IgD-negative memory B cell (primary cell): ENCODE data around the gene MUC6. TPM values are rescaled to one million over a fixed set of nuclear protein-coding genes. Genes with fewer than 3 reads are reported as not detected.
A peak's percentile ranks its signal among the peaks of the same experiment; 100 is the strongest.
"Not testable (repeated sequence)": the region's sequence is repeated elsewhere in the genome, so short reads cannot be mapped to it uniquely, and the experiment has no call there.

Experiments used
- H3K27ac Mint-ChIP-seq, 3 donors: one replicate each; pipeline ENCODE4 v1.8.0; 2020 to 2022; ENCODE audit warnings: mild to moderate bottlenecking in 3 of 3, mixed read lengths in 3 of 3, moderate library complexity in 1 of 3
- H3K27me3 Mint-ChIP-seq: one replicate; pipeline ENCODE4 v1.8.0; 2021; ENCODE audit warnings: mixed read lengths
- H3K36me3 Mint-ChIP-seq: one replicate; pipeline ENCODE4 v1.8.0; 2020; ENCODE audit warnings: mild to moderate bottlenecking, mixed read lengths
- H3K4me1 Mint-ChIP-seq, 3 donors: one replicate each; pipeline ENCODE4 v1.8.0; 2020 to 2022; ENCODE audit warnings: mixed read lengths in 3 of 3, mild to moderate bottlenecking in 1 of 3
- H3K4me3 Mint-ChIP-seq, 4 donors: one replicate each; pipeline ENCODE4 v1.8.0; 2020 to 2022; ENCODE audit warnings: mild to moderate bottlenecking in 4 of 4, mixed read lengths in 4 of 4, moderate library complexity in 3 of 4
- H3K9me3 Mint-ChIP-seq, 3 donors: one replicate each; pipeline ENCODE4 v1.8.0; 2020 to 2021; ENCODE audit warnings: mixed read lengths in 3 of 3, mild to moderate bottlenecking in 1 of 3
- polyA plus RNA-seq: library from polyadenylated mRNA; unstranded; fragments of 300-500 nt; fragmentation: Illumina TruSeq; gene quantifications from one replicate; pipeline ENCODE4 v1.2.3, GENCODE V29; 2021

Gene MUC6
- polyA plus RNA-seq, 1 donor from 2014 or later, result not detected

DNA sequence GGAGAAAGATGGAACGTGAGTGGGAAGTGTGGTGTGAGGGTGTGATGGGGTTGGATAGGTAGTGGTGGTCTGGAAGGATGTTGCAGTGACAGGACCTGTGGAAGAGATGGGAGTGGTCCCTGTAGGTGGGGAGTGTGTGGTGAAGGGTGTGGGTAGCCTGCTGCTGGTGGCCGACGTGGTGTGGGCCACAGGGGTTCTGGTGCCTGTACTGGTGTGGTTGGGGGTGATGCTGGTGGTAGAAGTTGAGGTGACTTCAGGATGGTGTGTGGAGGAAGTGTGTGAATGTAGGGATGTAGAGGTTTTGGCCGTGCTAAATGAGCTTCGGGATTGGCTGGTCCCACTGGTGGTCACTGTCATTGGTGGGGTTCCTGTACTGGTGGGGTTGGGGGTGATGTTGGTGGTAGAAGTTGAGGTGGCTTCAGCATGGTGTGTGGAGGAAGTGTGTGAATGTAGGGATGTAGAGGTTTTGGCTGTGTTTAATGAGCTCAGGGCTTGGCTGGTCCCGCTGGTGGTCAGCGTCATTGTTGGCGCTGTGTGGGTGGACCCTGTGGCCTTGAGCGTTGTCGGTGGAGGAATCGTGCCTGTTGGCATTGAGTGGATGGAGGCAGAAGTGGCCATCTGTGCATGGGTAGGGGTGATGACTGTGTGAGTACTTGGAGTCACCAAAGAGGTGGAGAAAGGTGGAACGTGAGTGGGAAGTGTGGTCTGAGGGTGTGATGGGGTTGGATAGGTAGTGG lies 19.1 kb downstream of the MUC6 start:
- no peaks in the 10 kb centered on the region for H3K27me3 Mint-ChIP-seq
- H3K4me1 Mint-ChIP-seq, result peaks cover 0 to 8% (median 2%) of the 10 kb centered on the region in 3 donors
- H3K27ac Mint-ChIP-seq, result no peak overlapping the region
- H3K36me3 Mint-ChIP-seq, result no peaks in the 10 kb centered on the region
- no peaks in the 10 kb centered on the region for H3K9me3 Mint-ChIP-seq
- no peak overlapping the region for H3K4me3 Mint-ChIP-seq

- not testable (repeated sequence) for H3K27me3 Mint-ChIP-seq, H3K9me3 Mint-ChIP-seq, H3K4me1 Mint-ChIP-seq, H3K4me3 Mint-ChIP-seq, H3K36me3 Mint-ChIP-seq
- H3K27ac Mint-ChIP-seq, result peak overlapping the region in 1 of 3 donors; percentile 0
Observed at GRCh38 chr11:1016610-1017126, 19.9 kb downstream of the MUC6 start.

DNA sequence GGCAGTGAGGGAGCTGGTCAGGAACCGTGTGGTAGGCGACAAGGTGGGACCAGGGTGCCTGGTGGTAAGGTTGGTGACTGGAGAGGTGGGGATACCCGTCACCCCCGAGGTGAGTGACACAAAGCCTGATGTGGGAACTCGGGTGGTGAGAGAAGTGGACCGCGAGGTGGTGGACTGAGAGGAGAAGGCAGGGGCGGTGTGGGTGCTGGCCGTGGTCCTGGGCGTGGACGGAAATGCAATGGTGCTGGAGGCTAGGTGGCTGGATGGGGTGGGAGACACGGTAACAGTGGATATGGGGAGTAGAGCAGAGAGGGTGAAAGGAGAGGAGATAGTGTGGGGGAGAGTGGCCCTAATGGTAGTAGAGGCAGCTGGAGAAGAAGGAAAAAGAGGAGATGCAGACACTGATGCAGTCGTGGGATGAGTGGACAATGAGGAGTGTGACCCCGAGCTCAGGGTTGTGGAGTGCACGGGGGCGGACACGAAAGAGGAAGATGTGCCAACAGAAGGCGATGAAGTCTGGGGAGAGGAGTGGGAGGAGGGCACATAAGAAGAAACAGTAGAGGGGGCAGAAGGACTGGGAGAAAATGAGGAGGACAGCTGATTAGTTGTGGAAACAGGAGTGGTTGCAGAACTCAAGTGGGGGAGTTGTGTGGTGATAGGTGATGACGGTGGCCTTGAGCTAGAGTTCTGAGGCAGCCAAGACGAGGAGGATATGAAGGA lies 20.5 kb downstream of the MUC6 start:
- no peak overlapping the region for H3K27ac Mint-ChIP-seq
- no peaks in the 10 kb centered on the region for H3K27me3 Mint-ChIP-seq
- no peaks in the 10 kb centered on the region for H3K9me3 Mint-ChIP-seq
- H3K4me3 Mint-ChIP-seq, result no peak overlapping the region
- peaks cover 2% of the 10 kb centered on the region for H3K36me3 Mint-ChIP-seq
- peaks cover 0 to 8% (median 2%) of the 10 kb centered on the region in 3 donors for H3K4me1 Mint-ChIP-seq

- no peaks in the 10 kb centered on the region for H3K27me3 Mint-ChIP-seq
- H3K4me3 Mint-ChIP-seq, result no peak overlapping the region
- H3K27ac Mint-ChIP-seq, result no peak overlapping the region
- no peaks in the 10 kb centered on the region for H3K9me3 Mint-ChIP-seq
- H3K4me1 Mint-ChIP-seq, result peaks cover 0 to 8% (median 4%) of the 10 kb centered on the region in 3 donors
- peaks cover 5% of the 10 kb centered on the region for H3K36me3 Mint-ChIP-seq
Observed at GRCh38 chr11:1015064-1015463, 21.5 kb downstream of the MUC6 start.

- H3K4me3 Mint-ChIP-seq, result no peak overlapping the region
- H3K4me1 Mint-ChIP-seq, result peaks cover 0 to 8% (median 4%) of the 10 kb centered on the region in 3 donors
- H3K27ac Mint-ChIP-seq, result no peak overlapping the region
- peaks cover 5% of the 10 kb centered on the region for H3K36me3 Mint-ChIP-seq
- no peaks in the 10 kb centered on the region for H3K9me3 Mint-ChIP-seq
- H3K27me3 Mint-ChIP-seq, result no peaks in the 10 kb centered on the region
Observed at GRCh38 chr11:1014276-1014675, 22.2 kb downstream of the MUC6 start.

GRCh38 chr11:1013631-1013935 lies 22.9 kb downstream of the MUC6 start:
- H3K9me3 Mint-ChIP-seq, result no peaks in the 10 kb centered on the region
- no peak overlapping the region for H3K4me3 Mint-ChIP-seq
- H3K27ac Mint-ChIP-seq, result no peak overlapping the region
- H3K27me3 Mint-ChIP-seq, result no peaks in the 10 kb centered on the region
- H3K4me1 Mint-ChIP-seq, result peaks cover 0 to 8% (median 4%) of the 10 kb centered on the region in 3 donors
- peaks cover 5% of the 10 kb centered on the region for H3K36me3 Mint-ChIP-seq

DNA sequence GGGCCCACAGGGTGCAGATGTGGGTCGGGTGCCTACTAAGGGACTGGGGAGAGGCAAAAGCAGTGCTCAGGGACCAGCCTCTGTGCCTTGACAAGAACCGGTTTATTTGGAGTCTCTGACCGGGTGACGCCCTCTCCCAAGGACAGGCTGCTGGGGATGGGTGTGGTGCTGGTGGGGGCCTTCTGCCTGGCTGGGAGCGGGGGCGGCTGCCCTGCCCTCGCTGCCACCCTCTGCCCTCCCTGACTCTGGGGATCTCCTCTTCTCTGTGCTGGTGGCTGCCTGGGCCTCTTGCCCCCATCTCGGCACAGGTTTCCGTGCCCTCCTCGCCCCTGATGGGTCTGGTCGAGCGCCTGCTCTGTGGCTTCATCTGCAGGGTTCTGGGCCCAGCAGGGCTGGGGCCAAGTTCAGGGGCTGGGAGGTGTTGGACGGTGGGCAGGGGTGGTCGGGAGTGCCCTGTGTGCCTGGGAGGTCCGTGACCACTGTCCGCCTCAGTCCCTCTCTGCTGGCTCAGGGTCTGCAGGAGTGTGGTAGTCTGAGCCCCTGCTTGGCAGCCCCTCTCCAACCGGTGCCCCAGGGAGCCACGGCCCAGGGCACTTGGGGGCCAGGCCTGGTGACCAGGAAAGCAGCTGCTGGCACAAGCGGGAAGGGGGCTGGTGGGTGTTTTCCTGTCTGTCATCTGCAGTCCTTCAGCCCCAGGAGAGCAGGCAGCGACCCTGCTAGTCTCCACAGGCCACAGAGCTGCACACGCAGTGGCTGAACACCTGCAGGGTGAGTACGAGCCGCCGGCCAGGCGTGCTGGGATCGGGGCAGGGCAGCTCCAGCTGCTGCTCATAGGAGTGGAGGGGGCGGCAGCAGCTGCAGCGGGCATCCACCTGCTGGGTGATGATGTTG lies 23.5 kb downstream of the MUC6 start:
- no peaks in the 10 kb centered on the region for H3K9me3 Mint-ChIP-seq
- H3K27me3 Mint-ChIP-seq, result no peaks in the 10 kb centered on the region
- H3K4me3 Mint-ChIP-seq, result no peak overlapping the region
- H3K4me1 Mint-ChIP-seq, result peaks cover 0 to 8% (median 4%) of the 10 kb centered on the region in 3 donors
- peaks cover 5% of the 10 kb centered on the region for H3K36me3 Mint-ChIP-seq
- H3K27ac Mint-ChIP-seq, result no peak overlapping the region

DNA sequence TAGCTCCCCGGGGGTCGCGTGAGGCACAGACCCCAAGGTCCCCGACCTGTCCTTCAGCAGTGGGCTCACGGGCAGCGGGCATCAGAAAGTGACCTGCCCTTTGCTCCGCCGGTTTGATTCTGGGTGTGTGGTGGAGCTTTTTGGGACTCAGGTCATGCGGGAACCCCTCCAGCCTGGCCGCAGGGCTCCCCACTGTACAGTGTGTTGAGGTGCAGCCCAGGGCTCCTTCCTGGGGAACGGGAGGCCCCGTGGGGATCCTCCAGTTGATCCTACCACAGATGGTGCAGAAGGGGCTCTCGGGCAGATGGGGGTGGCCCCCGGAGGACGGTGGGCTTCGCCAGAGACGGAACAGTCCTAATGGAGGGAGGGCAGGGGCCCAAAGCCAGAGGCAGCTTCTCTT lies 24.2 kb downstream of the MUC6 start:
- H3K27ac Mint-ChIP-seq, result peak overlapping the region in 1 of 3 donors; percentile 53
- no peaks in the 10 kb centered on the region for H3K9me3 Mint-ChIP-seq
- peaks cover 0 to 8% (median 2%) of the 10 kb centered on the region in 3 donors for H3K4me1 Mint-ChIP-seq
- no peaks in the 10 kb centered on the region for H3K27me3 Mint-ChIP-seq
- H3K4me3 Mint-ChIP-seq, result no peak overlapping the region
- H3K36me3 Mint-ChIP-seq, result peaks cover 5% of the 10 kb centered on the region

- H3K27ac Mint-ChIP-seq, result no peak overlapping the region
- H3K9me3 Mint-ChIP-seq, result no peaks in the 10 kb centered on the region
- no peaks in the 10 kb centered on the region for H3K27me3 Mint-ChIP-seq
Observed at GRCh38 chr11:1011320-1011698, 25.2 kb downstream of the MUC6 start.

GRCh38 chr11:1010551-1011319 lies 25.8 kb downstream of the MUC6 start:
- no peak overlapping the region for H3K27ac Mint-ChIP-seq
- peaks cover 0 to 3% (median 0%) of the 10 kb centered on the region in 3 donors for H3K4me1 Mint-ChIP-seq
- no peaks in the 10 kb centered on the region for H3K27me3 Mint-ChIP-seq
- peaks cover 5% of the 10 kb centered on the region for H3K36me3 Mint-ChIP-seq
- H3K9me3 Mint-ChIP-seq, result no peaks in the 10 kb centered on the region
- H3K4me3 Mint-ChIP-seq, result peak overlapping the region in 1 of 4 donors; percentile 5

More at GRCh38 chr11:1011320-1011698, 25.2 kb downstream of the MUC6 start:
- Mint-ChIP-seq H3K4me1 (peaks cover 0 to 3% (median 0%) of the 10 kb centered on the region in 3 donors), H3K36me3 (peaks cover 5% of the 10 kb centered on the region), H3K4me3 (no peak overlapping the region)

DNA sequence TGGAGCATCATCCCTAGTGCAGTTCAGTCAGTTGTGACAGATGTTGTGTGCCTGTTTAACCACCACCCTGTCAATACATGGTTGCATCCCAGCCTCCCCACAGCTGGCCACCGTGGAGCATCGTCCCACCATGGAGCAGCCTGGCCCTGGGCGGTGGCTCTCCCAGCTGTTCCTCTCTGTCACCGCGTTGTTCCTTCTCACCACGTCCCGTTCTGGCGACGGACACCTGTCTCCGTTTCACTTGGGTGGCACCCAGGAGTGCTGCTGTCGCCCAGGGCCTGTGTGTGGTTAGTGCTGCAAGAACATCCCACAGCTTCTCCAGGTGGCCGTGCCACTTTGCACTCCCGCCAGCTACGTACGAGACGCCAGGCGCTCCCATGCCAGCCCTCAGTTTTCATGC lies 26.5 kb downstream of the MUC6 start:
- H3K4me1 Mint-ChIP-seq, result peaks cover 0 to 3% (median 0%) of the 10 kb centered on the region in 3 donors
- H3K27me3 Mint-ChIP-seq, result no peaks in the 10 kb centered on the region
- no peaks in the 10 kb centered on the region for H3K9me3 Mint-ChIP-seq
- no peak overlapping the region for H3K4me3 Mint-ChIP-seq
- peaks cover 6% of the 10 kb centered on the region for H3K36me3 Mint-ChIP-seq
- no peak overlapping the region for H3K27ac Mint-ChIP-seq

GRCh38 chr11:1009371-1009770 lies 27.1 kb downstream of the MUC6 start:
- no peak overlapping the region for H3K27ac Mint-ChIP-seq
- H3K36me3 Mint-ChIP-seq, result peaks cover 6% of the 10 kb centered on the region
- no peaks in the 10 kb centered on the region for H3K27me3 Mint-ChIP-seq
- peaks cover 0 to 3% (median 0%) of the 10 kb centered on the region in 3 donors for H3K4me1 Mint-ChIP-seq
- no peaks in the 10 kb centered on the region for H3K9me3 Mint-ChIP-seq
- no peak overlapping the region for H3K4me3 Mint-ChIP-seq

- H3K4me3 Mint-ChIP-seq, result no peak overlapping the region
- H3K27me3 Mint-ChIP-seq, result no peaks in the 10 kb centered on the region
- H3K4me1 Mint-ChIP-seq, result peaks cover 0 to 3% (median 0%) of the 10 kb centered on the region in 3 donors
- no peaks in the 10 kb centered on the region for H3K9me3 Mint-ChIP-seq
- peaks cover 6% of the 10 kb centered on the region for H3K36me3 Mint-ChIP-seq
- no peak overlapping the region for H3K27ac Mint-ChIP-seq
Observed at GRCh38 chr11:1008803-1009145, 27.7 kb downstream of the MUC6 start.

GRCh38 chr11:1008001-1008802 lies 28.3 kb downstream of the MUC6 start:
- Mint-ChIP-seq H3K27me3 (no peaks in the 10 kb centered on the region), H3K27ac (no peak overlapping the region), H3K4me1 (peaks cover 0 to 3% (median 0%) of the 10 kb centered on the region in 3 donors), H3K4me3 (peak overlapping the region in 1 of 4 donors; percentile 17), H3K36me3 (peaks cover 6% of the 10 kb centered on the region), H3K9me3 (no peaks in the 10 kb centered on the region)
